Measurements from ENCODE around the gene NAA35.
"Not testable (repeated sequence)": the region's sequence is repeated elsewhere in the genome, so short reads cannot be mapped to it uniquely, and the experiment has no call there.

The NAA35 gene

GRCh38 chr9:85931495-85931894 lies 9.5 kb upstream of the NAA35 start:
- Mint-ChIP-seq H3K27ac (no peak overlapping the region), H3K27me3 (peaks cover 23 to 30% of the 10 kb centered on the region in 2 donors), H3K36me3 (no peaks in the 10 kb centered on the region), H3K4me3 (no peak overlapping the region), H3K9me3 (no peaks in the 10 kb centered on the region), H3K4me1 (no peaks in the 10 kb centered on the region)
- ATAC-seq (replicated peaks): no peak
- DNase-seq: no peak

- not testable (repeated sequence) for H3K4me3 Mint-ChIP-seq; H3K9me3 Mint-ChIP-seq; H3K27ac Mint-ChIP-seq; H3K4me1 Mint-ChIP-seq; DNase-seq; ATAC-seq (replicated peaks); H3K36me3 Mint-ChIP-seq
- peaks cover 11 to 19% of the 10 kb centered on the region in 2 donors for H3K27me3 Mint-ChIP-seq
Measured at GRCh38 chr9:85935950-85936349, 5.0 kb upstream of the NAA35 start.

DNA sequence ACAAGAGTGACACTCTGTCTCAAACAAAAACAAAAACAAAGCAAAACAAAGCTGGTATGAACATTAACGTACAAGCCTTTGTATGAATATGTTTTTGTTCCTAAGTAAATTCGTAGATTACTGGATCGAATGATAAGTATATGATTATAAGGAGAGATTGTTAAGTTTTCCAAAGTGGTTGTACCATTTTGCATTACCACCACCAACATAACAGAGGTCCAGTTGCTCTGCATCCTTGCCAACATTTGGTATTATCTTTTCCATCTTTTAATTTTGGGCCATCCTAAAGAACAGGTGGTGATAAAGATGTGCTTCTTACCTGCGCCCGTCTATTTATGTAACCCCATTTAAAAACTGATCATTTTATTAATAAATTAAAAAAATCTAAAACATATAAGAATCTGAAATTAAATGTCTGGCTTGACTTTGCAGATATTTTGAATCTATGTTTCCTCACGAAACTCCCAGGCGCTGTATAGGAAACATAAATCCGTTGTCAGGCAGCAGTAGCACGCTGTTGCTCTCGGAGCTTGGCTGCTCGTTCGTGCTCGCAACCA lies 593 bp upstream of the NAA35 start:
- DNase-seq (no peak), ATAC-seq (replicated peaks) (no peak)
- H3K27me3 Mint-ChIP-seq: peaks cover 7 to 8% of the 10 kb centered on the region in 2 donors
- peak overlapping the region; percentile 87 to 92 for H3K4me3 Mint-ChIP-seq
- no peaks in the 10 kb centered on the region for H3K9me3 Mint-ChIP-seq
- H3K4me1 Mint-ChIP-seq: peaks cover 7 to 12% of the 10 kb centered on the region in 2 donors
- peak overlapping the region; percentile 97 for H3K27ac Mint-ChIP-seq
- peaks cover 7 to 10% of the 10 kb centered on the region in 2 donors for H3K36me3 Mint-ChIP-seq

- H3K27me3 Mint-ChIP-seq: peaks cover 0 to 6% of the 10 kb centered on the region in 2 donors
- no peak for ATAC-seq (replicated peaks)
Measured at GRCh38 chr9:85941622-85941940, 635 bp downstream of the NAA35 start.

GRCh38 chr9:85941966-85942912 lies 1.3 kb downstream of the NAA35 start:
- DNase-seq (no peak), ATAC-seq (replicated peaks) (no peak)
- H3K36me3 Mint-ChIP-seq: peaks cover 18 to 20% of the 10 kb centered on the region in 2 donors
- peak overlapping the region; percentile 87 for H3K27ac Mint-ChIP-seq
- H3K27me3 Mint-ChIP-seq: peaks cover 0 to 3% of the 10 kb centered on the region in 2 donors
- H3K9me3 Mint-ChIP-seq: no peaks in the 10 kb centered on the region
- H3K4me3 Mint-ChIP-seq: peak overlapping the region; percentile 87 to 92
- H3K4me1 Mint-ChIP-seq: peaks cover 14% of the 10 kb centered on the region in 2 donors

More at GRCh38 chr9:85941622-85941940, 635 bp downstream of the NAA35 start:
- H3K27ac Mint-ChIP-seq: peak overlapping the region; percentile 87
- peaks cover 14 to 16% of the 10 kb centered on the region in 2 donors for H3K36me3 Mint-ChIP-seq
- peak overlapping the region; percentile 87 to 92 for H3K4me3 Mint-ChIP-seq
- peaks cover 10 to 12% of the 10 kb centered on the region in 2 donors for H3K4me1 Mint-ChIP-seq
- H3K9me3 Mint-ChIP-seq: no peaks in the 10 kb centered on the region
- DNase-seq: no peak

DNA sequence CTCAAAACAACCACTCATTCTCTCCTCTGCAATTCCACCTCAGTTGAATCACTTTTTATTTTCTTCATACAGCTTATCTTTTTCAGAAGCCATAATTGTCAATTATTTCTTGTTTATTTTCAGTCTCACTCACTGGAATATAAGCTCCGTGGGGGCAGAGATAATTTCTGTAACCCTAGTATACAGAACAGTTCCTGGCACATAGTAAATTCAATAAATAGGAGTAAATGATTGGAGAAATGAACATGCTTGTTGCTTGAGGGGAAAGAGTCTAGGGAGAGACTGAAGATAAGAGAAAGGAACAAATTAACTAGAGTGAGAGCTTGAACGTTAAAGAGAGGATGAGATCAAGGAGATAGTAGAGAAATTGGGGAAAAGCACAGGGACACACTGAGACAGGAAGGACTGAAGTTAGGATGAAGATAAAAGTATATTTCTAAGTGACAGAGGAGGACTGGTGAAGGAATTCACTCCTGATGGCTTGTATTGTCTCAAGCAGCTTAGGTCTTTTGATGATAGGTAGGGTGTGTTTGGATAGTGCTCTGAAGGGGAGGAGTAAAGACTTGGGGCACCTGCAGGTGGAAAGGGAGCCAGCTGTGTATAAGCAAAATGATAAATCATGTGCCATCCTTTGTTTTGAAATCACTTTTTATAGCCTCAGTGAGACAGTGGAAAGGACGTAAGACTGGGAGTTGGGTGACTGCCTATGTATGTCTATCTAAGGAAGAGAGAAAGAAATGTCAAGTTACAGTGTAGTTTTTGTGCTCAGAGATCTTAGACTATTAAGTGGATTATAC lies 2.2 kb downstream of the NAA35 start:
- Mint-ChIP-seq H3K4me1 (peaks cover 14 to 18% of the 10 kb centered on the region in 2 donors), H3K4me3 (no peak overlapping the region), H3K27ac (no peak overlapping the region), H3K27me3 (no peaks in the 10 kb centered on the region), H3K9me3 (no peaks in the 10 kb centered on the region), H3K36me3 (peaks cover 23 to 26% of the 10 kb centered on the region in 2 donors)
- ATAC-seq (replicated peaks) (no peak), DNase-seq (no peak)

GRCh38 chr9:85943757-85944430 lies 2.9 kb downstream of the NAA35 start:
- no peaks in the 10 kb centered on the region for H3K9me3 Mint-ChIP-seq
- no peak overlapping the region for H3K27ac Mint-ChIP-seq
- no peaks in the 10 kb centered on the region for H3K27me3 Mint-ChIP-seq
- peak overlapping the region in 1 of 2 donors; percentile 18 for H3K4me3 Mint-ChIP-seq
- peaks cover 26 to 32% of the 10 kb centered on the region in 2 donors for H3K36me3 Mint-ChIP-seq
- H3K4me1 Mint-ChIP-seq: peaks cover 16 to 23% of the 10 kb centered on the region in 2 donors
- no peak for DNase-seq
- ATAC-seq (replicated peaks): no peak

- Mint-ChIP-seq H3K9me3 (no peaks in the 10 kb centered on the region), H3K27me3 (no peaks in the 10 kb centered on the region), H3K36me3 (peaks cover 32 to 40% of the 10 kb centered on the region in 2 donors), H3K27ac (peak overlapping the region; percentile 39), H3K4me1 (peaks cover 18 to 28% of the 10 kb centered on the region in 2 donors), H3K4me3 (no peak overlapping the region)
- ATAC-seq (replicated peaks) (no peak), DNase-seq (no peak)
Measured at GRCh38 chr9:85944672-85945071, 3.7 kb downstream of the NAA35 start.

DNA sequence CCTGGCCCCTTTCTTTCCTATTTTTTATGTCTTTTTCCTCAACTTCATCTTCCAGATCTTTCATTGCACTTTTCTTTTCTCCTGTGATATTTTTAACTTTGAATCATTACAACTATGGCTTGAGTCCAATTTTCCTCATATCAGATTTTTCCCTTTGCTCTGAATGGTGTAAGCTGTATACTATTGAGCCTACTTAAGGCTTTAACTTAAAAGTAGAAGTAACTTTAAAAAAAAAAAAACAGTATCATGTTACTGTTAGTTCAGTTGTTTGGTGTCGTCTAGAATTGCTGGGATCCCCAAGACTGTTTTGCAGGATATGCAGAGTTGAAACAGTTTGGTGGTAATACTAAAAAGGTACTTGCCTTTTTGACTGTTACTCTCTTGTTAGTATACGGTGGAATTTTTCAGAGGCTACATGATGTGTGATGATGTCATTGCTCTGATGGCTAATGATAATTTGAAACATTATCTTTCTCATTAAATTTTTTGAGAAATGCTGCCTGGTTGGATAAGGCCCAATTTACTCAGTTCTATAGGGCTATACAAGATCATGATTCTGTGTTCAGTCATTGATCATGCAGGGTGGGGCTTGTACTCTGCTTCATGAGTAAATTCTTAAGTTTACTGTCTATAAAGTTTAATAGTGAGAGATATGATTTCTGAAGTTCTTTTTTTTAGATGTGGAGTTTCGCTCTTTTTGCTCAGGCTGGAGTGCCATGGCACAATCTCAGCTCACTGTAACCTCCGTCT lies 8.8 kb downstream of the NAA35 start:
- Mint-ChIP-seq H3K4me3 (no peak overlapping the region), H3K36me3 (peaks cover 38 to 64% of the 10 kb centered on the region in 2 donors), H3K4me1 (peaks cover 11 to 23% of the 10 kb centered on the region in 2 donors), H3K27me3 (no peaks in the 10 kb centered on the region), H3K27ac (no peak overlapping the region), H3K9me3 (no peaks in the 10 kb centered on the region)
- ATAC-seq (replicated peaks) (no peak), DNase-seq (no peak)

GRCh38 chr9:85959955-85960354 lies 19.0 kb downstream of the NAA35 start:
- Mint-ChIP-seq H3K4me3 (no peak overlapping the region), H3K27me3 (no peaks in the 10 kb centered on the region), H3K36me3 (peaks cover 34 to 41% of the 10 kb centered on the region in 2 donors), H3K4me1 (peaks cover 0 to 13% of the 10 kb centered on the region in 2 donors), H3K9me3 (no peaks in the 10 kb centered on the region), H3K27ac (no peak overlapping the region)
- DNase-seq (no peak), ATAC-seq (replicated peaks) (no peak)

GRCh38 chr9:85960688-85961093 lies 19.7 kb downstream of the NAA35 start:
- ATAC-seq (replicated peaks) (no peak), DNase-seq (no peak)
- Mint-ChIP-seq H3K27me3 (no peaks in the 10 kb centered on the region), H3K36me3 (peaks cover 41 to 48% of the 10 kb centered on the region in 2 donors), H3K9me3 (no peaks in the 10 kb centered on the region), H3K4me1 (peaks cover 0 to 13% of the 10 kb centered on the region in 2 donors), H3K4me3 (no peak overlapping the region), H3K27ac (no peak overlapping the region)

GRCh38 chr9:85964526-85964925 lies 23.6 kb downstream of the NAA35 start:
- H3K36me3 Mint-ChIP-seq: peaks cover 46 to 51% of the 10 kb centered on the region in 2 donors
- no peak overlapping the region for H3K27ac Mint-ChIP-seq
- ATAC-seq (replicated peaks) (no peak), DNase-seq (no peak)
- H3K9me3 Mint-ChIP-seq: no peaks in the 10 kb centered on the region
- H3K27me3 Mint-ChIP-seq: no peaks in the 10 kb centered on the region
- no peak overlapping the region for H3K4me3 Mint-ChIP-seq
- H3K4me1 Mint-ChIP-seq: no peaks in the 10 kb centered on the region

GRCh38 chr9:85964949-85965348 lies 24.0 kb downstream of the NAA35 start:
- peaks cover 47 to 55% of the 10 kb centered on the region in 2 donors for H3K36me3 Mint-ChIP-seq
- no peaks in the 10 kb centered on the region for H3K4me1 Mint-ChIP-seq
- H3K9me3 Mint-ChIP-seq: no peaks in the 10 kb centered on the region
- no peaks in the 10 kb centered on the region for H3K27me3 Mint-ChIP-seq
- ATAC-seq (replicated peaks): no peak
- no peak overlapping the region for H3K27ac Mint-ChIP-seq
- H3K4me3 Mint-ChIP-seq: no peak overlapping the region
- DNase-seq: no peak
